SK-N-MC (cell line): Measurements from ENCODE around the gene FRK.
"Not testable (repeated sequence)": the region's sequence is repeated elsewhere in the genome, so short reads cannot be mapped to it uniquely, and the experiment has no call there.

Source experiments
- DNase-seq: peaks from one replicate; pipeline ENCODE4 v3.0.0-alpha.2; 2011; ENCODE audit warnings: low read depth, low spot score
- H3K27ac ChIP-seq: fragments of 200-600 bp; sonication (generic); 2 replicates; pipeline ENCODE4 v1.5.1; 2016; ENCODE audit warnings: mixed run types
- H3K36me3 ChIP-seq: fragments of 200-600 bp; sonication (generic); 2 replicates; pipeline ENCODE4 v1.6.1; 2017; ENCODE audit warnings: antibody characterized with exemption, low read length, mixed read lengths; ENCODE audit not compliant: insufficient read depth
- H3K4me3 ChIP-seq: fragments of 200-600 bp; sonication (generic); 2 replicates; pipeline ENCODE4 v1.5.1; 2016
- H3K9ac ChIP-seq: fragments of 200-600 bp; sonication (generic); 2 replicates; pipeline ENCODE4 v1.8.0; 2017; ENCODE audit warnings: mixed run types, mixed read lengths; ENCODE audit not compliant: insufficient read length
- H3K9me3 ChIP-seq: fragments of 200-600 bp; sonication (generic); 2 replicates; pipeline ENCODE4 v1.6.1; 2017; ENCODE audit warnings: low read depth, mild to moderate bottlenecking, antibody characterized with exemption, low read length, moderate library complexity, mixed read lengths
- EZH2 ChIP-seq: fragments of 200-600 bp; sonication (generic); IDR thresholded peaks from one replicate; pipeline ENCODE4 v1.6.1; 2017; ENCODE audit warnings: antibody characterized with exemption
- FOXP2 ChIP-seq: optimal IDR thresholded peaks from 2 replicates; pipeline ENCODE3; 2011; ENCODE audit warnings: mild to moderate bottlenecking, moderate library complexity; ENCODE audit not compliant: insufficient read depth; ENCODE audit errors: extremely low read length, control extremely low read depth
- POLR2AphosphoS5 ChIP-seq: IDR thresholded peaks from 2 replicates; pipeline ENCODE4 v1.6.1; 2012; ENCODE audit warnings: mild to moderate bottlenecking, low read depth, low read length, borderline replicate concordance

The FRK gene

DNA sequence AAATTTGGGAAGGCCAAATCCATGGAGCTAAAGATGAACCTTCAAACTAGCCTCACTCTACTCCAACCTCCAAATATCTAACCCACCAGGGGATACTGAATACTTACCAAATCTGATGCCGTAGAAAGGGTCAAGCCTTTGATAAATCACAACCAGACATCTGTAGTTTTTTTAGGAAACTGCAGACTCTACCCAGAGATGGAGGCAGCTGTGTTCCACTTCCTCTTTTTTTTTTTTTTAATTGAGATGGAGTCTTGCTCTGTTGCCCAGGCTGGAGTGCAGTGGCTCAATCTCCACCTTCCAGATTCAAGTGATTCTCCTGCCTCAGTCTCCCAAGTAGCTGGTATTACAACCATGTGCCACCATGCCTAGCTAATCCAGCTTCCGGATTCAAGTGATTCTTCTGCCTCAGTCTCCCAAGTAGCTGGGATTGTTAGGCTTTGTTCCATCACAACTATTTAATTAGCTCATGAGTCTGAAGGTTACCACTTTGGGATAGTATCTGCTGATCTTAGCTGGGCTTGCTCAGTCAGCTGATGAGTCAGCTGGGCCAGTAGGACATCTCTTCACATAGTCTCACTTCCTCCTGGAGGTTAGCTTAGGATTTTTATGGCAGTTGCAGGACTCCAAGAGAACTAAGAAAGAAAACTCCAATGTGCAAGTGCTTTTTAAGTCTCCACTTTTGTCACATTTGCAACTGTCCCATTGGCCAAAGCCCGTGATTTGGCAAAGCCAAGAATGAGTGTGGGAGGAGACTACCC, 13.3 kb downstream of the FRK start:
- Histone ChIP-seq H3K4me3 (no peak overlapping the region), H3K27ac (no peak overlapping the region), H3K36me3 (no peaks in the 10 kb centered on the region), H3K9me3 (no peaks in the 10 kb centered on the region; the same call in 1 of the 2 replicates), H3K9ac (no peak overlapping the region)
- no peak for TF ChIP-seq EZH2
- TF ChIP-seq POLR2AphosphoS5 = no peak
- TF ChIP-seq FOXP2 = no peak
- no peak for DNase-seq

DNA sequence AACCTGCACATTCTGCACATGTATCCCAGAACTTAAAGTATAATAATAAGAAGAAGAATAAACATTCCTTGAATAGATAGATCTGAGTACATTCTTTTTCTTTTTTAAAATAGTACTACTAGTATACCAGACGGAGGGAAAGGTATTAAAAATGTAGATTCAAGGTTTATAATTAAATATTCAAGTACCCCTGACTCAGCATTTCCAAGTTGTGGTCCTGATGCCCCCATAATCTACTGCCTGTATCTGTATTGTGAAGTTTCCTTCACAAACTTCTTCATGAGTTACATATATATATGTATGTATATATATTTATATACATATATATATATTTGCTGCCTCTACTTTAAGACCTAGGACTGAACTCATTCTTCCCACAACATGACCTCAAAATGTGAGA, 14.0 kb downstream of the FRK start:
- H3K27ac ChIP-seq = no peak overlapping the region
- no peaks in the 10 kb centered on the region; the same call in 1 of the 2 replicates for H3K9me3 ChIP-seq
- DNase-seq = no peak
- no peak for TF ChIP-seq EZH2
- no peak for TF ChIP-seq FOXP2
- no peak for TF ChIP-seq POLR2AphosphoS5
- H3K36me3 ChIP-seq = no peaks in the 10 kb centered on the region
- H3K9ac ChIP-seq = no peak overlapping the region
- H3K4me3 ChIP-seq = no peak overlapping the region

DNA sequence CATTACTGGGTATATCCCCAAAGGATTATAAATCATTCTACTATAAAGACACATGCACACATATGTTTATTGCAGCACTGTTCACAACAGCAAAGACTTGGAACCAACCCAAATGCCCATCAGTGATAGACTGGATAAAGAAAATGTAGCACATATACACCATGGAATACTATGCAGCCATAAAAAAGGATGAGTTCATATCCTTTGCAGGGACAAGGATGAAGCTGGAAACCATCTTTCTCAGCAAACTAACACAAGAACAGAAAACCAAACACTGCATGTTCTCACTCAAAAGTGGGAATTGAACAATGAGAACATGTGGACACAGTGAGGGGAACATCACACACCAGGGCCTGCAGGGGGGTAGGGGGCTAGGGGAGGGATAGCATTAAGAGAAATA, 14.4 kb downstream of the FRK start:
- not testable (repeated sequence) for H3K9me3 ChIP-seq, DNase-seq, H3K4me3 ChIP-seq, H3K27ac ChIP-seq, H3K9ac ChIP-seq, H3K36me3 ChIP-seq

DNA sequence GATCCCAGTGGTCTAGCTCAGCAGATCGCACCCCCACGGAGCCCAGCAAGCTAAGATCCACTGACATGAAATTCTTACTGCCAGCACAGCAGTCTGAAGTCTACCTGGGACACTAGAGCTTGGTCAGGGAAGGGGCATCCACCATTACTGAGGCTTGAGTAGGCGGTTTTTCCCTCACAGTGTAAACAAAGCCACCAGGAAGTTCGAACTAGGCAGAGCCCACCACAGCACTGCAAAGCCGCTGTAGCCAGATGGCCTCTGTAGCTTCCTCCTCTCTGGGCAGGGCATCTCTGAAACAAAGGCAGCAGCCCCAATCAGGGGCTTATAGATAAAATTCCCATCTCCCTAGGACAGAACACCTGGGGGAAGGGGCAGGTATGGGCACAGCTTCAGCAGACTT, 18.8 kb downstream of the FRK start:
- no peak overlapping the region for H3K27ac ChIP-seq
- no peak overlapping the region for H3K9ac ChIP-seq
- TF ChIP-seq EZH2 (no peak), POLR2AphosphoS5 (no peak), FOXP2 (no peak)
- no peak for DNase-seq
- H3K4me3 ChIP-seq = no peak overlapping the region
- H3K36me3 ChIP-seq = no peaks in the 10 kb centered on the region
- no peaks in the 10 kb centered on the region for H3K9me3 ChIP-seq

DNA sequence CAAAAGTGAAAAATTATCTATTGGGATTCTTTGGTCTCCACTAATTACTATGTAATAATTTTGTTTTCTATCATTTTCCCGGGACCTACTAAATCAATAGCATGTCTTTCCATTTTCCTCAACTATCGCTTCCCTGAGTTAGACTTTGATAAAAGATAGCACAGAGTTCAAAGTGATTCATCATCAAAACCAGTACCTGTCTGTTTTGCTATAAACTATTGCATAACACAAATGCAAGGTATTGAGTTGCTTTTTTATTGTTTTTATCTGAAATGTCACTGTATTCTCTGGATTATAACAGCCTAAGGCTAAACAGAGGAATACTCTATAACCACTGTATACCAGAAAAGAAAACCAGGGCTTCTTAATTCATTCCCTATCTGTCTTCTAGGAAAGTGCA, 19.7 kb downstream of the FRK start:
- no peak for DNase-seq
- Histone ChIP-seq H3K9me3 (no peaks in the 10 kb centered on the region), H3K9ac (no peak overlapping the region), H3K4me3 (no peak overlapping the region), H3K27ac (no peak overlapping the region), H3K36me3 (no peaks in the 10 kb centered on the region)
- TF ChIP-seq POLR2AphosphoS5 = no peak
- no peak for TF ChIP-seq FOXP2
- no peak for TF ChIP-seq EZH2

DNA sequence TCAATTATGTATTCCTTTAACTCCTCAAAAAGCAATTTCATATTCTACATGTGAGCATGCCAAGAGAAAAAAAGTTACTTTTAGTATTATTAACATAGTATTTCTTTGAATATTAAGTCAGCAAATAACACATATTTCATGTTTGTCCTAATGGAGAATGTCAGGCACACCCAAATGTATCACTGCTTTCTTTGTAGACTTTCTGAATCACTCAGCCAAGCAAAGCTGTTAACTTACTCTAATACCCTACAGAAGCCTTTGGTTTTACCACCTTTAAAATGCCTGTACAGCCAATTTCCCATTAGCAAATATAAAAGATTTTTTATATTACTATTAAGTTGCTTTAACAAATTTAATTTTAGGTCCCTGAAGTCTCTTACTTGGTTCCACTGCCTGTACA, 23.8 kb downstream of the FRK start:
- no peak for DNase-seq
- H3K4me3 ChIP-seq = no peak overlapping the region
- TF ChIP-seq EZH2 (no peak), POLR2AphosphoS5 (no peak), FOXP2 (no peak)

DNA sequence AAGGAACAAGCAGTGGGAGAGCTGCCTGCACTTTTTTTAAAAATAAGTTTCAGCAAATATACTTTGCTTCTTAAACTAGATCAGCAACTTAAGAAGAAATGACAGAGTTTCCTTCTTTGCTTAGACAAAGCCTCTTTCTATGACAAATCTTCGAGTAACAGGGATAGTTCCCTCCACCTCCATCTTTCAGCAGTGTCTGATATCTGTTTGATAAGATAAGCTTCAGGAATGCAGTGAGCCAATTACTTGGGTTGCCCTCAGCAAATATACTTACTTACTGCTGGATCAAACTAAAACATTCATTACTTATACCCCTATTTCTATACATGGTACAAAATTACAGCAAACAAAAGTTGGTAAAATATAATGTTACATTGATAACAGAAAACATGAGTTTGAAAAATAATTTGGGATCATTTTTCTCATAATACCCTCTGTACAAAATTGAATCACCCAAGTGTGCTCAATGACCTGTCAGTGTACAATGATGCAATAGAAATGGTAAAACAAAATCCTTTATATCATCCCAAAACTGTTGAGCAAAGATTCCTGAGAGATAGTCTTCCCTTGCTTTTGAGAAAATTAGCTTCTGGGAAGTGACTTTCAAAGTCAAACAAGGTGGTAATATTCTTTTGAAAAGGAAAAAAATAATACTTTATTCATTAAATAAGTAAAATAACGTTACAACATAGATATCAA, 24.5 kb downstream of the FRK start:
- peak overlapping the region; percentile 74 for H3K27ac ChIP-seq

More for the DNA sequence above, 23.8 kb downstream of the FRK start:
- H3K9ac ChIP-seq = no peak overlapping the region
- H3K36me3 ChIP-seq = no peaks in the 10 kb centered on the region
- peak overlapping the region; percentile 27; the same call in 1 of the 2 replicates for H3K27ac ChIP-seq
- H3K9me3 ChIP-seq = no peaks in the 10 kb centered on the region

DNA sequence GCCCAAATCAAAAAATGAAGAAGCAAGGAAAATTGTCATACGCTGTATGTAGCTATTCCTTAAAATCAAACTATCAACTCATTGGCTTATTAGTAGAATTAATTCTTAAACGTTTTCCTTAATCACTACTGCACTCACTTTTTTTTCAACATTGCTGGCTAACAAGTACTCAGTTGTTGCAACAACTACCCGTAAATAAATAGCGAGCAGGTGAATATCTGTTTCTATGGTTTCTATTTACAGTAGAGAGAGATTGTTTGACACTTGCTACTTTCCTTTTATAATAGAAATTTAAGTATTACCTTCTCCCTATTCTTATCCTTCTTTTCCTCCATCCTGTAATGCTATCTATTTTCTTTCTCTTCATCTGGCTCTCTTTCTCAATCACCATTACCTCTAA, 25.1 kb downstream of the FRK start:
- TF ChIP-seq EZH2 = no peak
- no peak overlapping the region for H3K9ac ChIP-seq
- H3K36me3 ChIP-seq = no peaks in the 10 kb centered on the region

More for the DNA sequence above, 24.5 kb downstream of the FRK start:
- no peak for DNase-seq
- H3K9ac ChIP-seq = no peak overlapping the region
- no peaks in the 10 kb centered on the region for H3K9me3 ChIP-seq
- no peaks in the 10 kb centered on the region for H3K36me3 ChIP-seq
- no peak overlapping the region for H3K4me3 ChIP-seq
- no peak for TF ChIP-seq FOXP2
- no peak for TF ChIP-seq POLR2AphosphoS5
- TF ChIP-seq EZH2 = no peak

DNA sequence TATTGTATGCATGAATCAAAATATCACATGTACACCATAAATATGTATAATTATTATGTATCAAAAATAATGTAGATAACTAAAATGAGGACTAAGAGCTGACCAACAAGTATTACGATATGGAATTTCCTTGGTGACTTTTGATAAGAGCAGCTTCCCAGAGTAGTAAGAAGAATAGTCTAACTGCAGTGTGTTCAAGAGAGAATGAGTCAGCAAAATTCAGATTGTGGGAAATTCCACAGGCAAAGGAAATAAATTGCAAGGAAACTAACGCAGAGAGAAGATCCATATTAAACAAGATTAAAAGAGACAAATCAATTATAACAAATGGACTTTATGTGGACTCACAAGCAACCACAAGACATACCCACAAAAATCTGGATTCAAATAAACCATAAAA, 26.4 kb downstream of the FRK start:
- peak overlapping the region; percentile 74 for H3K27ac ChIP-seq
- H3K4me3 ChIP-seq = peak overlapping the region; percentile 30; the same call in 1 of the 2 replicates
- H3K9ac ChIP-seq = no peak overlapping the region
- H3K36me3 ChIP-seq = no peaks in the 10 kb centered on the region
- DNase-seq = peak; percentile 67
- TF ChIP-seq FOXP2 (no peak), POLR2AphosphoS5 (peak; percentile 17; the same call in 1 of the 2 replicates), EZH2 (no peak)
- H3K9me3 ChIP-seq = no peaks in the 10 kb centered on the region

More for the DNA sequence above, 25.1 kb downstream of the FRK start:
- Histone ChIP-seq H3K27ac (peak overlapping the region; percentile 74), H3K4me3 (no peak overlapping the region), H3K9me3 (no peaks in the 10 kb centered on the region)
- DNase-seq = no peak
